K562 (cell line): Measurements from ENCODE around the gene ASB10.

Experiments
- CBX5 ChIP-seq: IDR thresholded peaks from 2 replicates; pipeline ENCODE4 v1.6.1; 2014; ENCODE audit warnings: low read depth, borderline replicate concordance
- KDM5B ChIP-seq: fragments of 200-600 bp; sonication (generic); IDR thresholded peaks from 2 replicates; pipeline ENCODE4 v1.6.1; 2012; ENCODE audit warnings: low read depth, mild to moderate bottlenecking, moderate library complexity, low read length, control low read depth, inconsistent platforms; ENCODE audit not compliant: insufficient replicate concordance
- NEUROD1 ChIP-seq: fragments of 150-350 bp; IDR thresholded peaks from 2 replicates; pipeline ENCODE4 v1.6.1; 2014; ENCODE audit warnings: borderline replicate concordance, low read length, low read depth; ENCODE audit not compliant: partially characterized antibody
- NONO ChIP-seq, 2 experiments: fragments of 200-400 bp in 1 of 2; fragments of 450-650 bp in 1 of 2; formaldehyde crosslinking in 1 of 2; IDR thresholded peaks; 2 replicates each; pipeline ENCODE4 v1.6.1; 2017; ENCODE audit warnings: low read depth in 2 of 2, mild to moderate bottlenecking in 2 of 2, moderate library complexity in 2 of 2, low read length in 1 of 2
- PHB ChIP-seq: fragments of 250-450 bp; sonication (Bioruptor Pico); IDR thresholded peaks from 2 replicates; pipeline ENCODE4 v1.5.0; 2021
- POLR2A ChIP-seq: fragments of 450-650 bp; conservative IDR thresholded peaks from 2 replicates; pipeline ENCODE4 v1.6.1; 2016
- TF ChIP-seq, protein P1 (sequence below), 3 experiments: IDR thresholded peaks in 2 of 3; conservative IDR thresholded peaks in 1 of 3; 2 replicates each; pipeline ENCODE4 v1.5.1; 2011 to 2012; ENCODE audit warnings: low read length in 3 of 3, mild to moderate bottlenecking in 3 of 3, control low read depth in 2 of 3, improper control_type of control experiment in 1 of 3, inconsistent platforms in 1 of 3, low read depth in 1 of 3, mixed read lengths in 1 of 3, moderate library complexity in 1 of 3; ENCODE audit not compliant: insufficient read depth in 2 of 3
- TF ChIP-seq, protein P2 (sequence below): fragments of 250-450 bp; sonication (Bioruptor Pico); IDR thresholded peaks from 2 replicates; pipeline ENCODE4 v1.4.0; 2020
- TF ChIP-seq, protein P3 (sequence below): fragments of 250-450 bp; sonication (Bioruptor Pico); IDR thresholded peaks from 2 replicates; pipeline ENCODE4 v1.5.0; 2022; ENCODE audit warnings: mild to moderate bottlenecking

DNA sequence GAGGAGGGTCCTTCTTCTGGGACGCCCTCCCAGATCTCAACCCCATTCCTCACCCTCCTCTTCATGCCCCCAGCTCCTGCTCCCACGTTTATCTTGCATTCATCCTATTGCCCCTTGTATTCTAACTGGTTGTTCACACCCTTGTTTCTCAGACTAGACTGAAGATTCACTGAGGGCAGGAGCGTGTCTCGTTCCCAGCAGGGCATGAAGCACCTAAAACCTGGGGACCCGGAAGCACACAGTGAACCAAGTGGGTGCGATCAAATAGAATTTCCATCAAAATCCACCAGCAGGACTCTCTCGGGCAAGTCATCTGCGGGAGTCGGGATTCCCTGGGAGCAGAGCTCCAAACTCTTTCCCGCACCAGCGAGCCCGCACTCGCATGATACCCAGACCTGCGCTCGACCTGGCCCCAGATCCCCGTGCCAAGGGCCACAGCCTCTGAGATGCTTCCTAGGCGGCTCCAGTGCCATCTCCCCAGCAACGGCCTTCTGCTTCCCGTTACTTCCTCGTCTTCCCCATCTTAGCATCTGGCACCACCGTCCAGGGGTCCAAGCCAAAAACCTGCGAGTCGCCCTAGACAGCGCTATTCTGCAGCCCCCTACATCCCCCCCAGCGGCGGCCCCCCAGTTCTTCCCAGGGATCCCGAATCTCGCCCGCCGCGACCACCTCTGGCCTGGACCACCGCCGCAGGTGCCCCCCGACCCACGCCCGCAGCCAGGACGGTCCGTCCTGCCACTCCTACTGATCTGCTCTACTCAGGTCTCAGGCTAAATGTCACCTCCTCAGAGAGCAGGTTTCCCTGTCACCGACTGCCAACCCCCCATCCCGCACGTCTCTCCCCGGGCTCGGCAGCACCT lies 13.4 kb downstream of the ASB10 start:
- TF ChIP-seq, protein P1, sequence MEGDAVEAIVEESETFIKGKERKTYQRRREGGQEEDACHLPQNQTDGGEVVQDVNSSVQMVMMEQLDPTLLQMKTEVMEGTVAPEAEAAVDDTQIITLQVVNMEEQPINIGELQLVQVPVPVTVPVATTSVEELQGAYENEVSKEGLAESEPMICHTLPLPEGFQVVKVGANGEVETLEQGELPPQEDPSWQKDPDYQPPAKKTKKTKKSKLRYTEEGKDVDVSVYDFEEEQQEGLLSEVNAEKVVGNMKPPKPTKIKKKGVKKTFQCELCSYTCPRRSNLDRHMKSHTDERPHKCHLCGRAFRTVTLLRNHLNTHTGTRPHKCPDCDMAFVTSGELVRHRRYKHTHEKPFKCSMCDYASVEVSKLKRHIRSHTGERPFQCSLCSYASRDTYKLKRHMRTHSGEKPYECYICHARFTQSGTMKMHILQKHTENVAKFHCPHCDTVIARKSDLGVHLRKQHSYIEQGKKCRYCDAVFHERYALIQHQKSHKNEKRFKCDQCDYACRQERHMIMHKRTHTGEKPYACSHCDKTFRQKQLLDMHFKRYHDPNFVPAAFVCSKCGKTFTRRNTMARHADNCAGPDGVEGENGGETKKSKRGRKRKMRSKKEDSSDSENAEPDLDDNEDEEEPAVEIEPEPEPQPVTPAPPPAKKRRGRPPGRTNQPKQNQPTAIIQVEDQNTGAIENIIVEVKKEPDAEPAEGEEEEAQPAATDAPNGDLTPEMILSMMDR (IDR thresholded peaks at IDR 0.05 in 2 of 3, conservative IDR thresholded peaks at IDR 0.05 in 1 of 3; ENCODE audit: insufficient read depth in 2 of 3, low read depth in 1 of 3, low read length in 3 of 3), result no peak
- no peak for TF ChIP-seq CBX5
- no peak for TF ChIP-seq PHB (CRISPR knock-in tag)
- TF ChIP-seq, protein P2, sequence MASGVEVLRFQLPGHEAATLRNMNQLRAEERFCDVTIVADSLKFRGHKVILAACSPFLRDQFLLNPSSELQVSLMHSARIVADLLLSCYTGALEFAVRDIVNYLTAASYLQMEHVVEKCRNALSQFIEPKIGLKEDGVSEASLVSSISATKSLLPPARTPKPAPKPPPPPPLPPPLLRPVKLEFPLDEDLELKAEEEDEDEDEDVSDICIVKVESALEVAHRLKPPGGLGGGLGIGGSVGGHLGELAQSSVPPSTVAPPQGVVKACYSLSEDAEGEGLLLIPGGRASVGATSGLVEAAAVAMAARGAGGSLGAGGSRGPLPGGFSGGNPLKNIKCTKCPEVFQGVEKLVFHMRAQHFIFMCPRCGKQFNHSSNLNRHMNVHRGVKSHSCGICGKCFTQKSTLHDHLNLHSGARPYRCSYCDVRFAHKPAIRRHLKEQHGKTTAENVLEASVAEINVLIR, result no peak
- TF ChIP-seq, protein P3, sequence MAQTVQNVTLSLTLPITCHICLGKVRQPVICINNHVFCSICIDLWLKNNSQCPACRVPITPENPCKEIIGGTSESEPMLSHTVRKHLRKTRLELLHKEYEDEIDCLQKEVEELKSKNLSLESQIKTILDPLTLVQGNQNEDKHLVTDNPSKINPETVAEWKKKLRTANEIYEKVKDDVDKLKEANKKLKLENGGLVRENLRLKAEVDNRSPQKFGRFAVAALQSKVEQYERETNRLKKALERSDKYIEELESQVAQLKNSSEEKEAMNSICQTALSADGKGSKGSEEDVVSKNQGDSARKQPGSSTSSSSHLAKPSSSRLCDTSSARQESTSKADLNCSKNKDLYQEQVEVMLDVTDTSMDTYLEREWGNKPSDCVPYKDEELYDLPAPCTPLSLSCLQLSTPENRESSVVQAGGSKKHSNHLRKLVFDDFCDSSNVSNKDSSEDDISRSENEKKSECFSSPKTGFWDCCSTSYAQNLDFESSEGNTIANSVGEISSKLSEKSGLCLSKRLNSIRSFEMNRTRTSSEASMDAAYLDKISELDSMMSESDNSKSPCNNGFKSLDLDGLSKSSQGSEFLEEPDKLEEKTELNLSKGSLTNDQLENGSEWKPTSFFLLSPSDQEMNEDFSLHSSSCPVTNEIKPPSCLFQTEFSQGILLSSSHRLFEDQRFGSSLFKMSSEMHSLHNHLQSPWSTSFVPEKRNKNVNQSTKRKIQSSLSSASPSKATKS, result no peak
- TF ChIP-seq NONO (IDR thresholded peaks at IDR 0.05; ENCODE audit: low read depth in 2 of 2, low read length in 1 of 2), result no peak
- no peak for TF ChIP-seq KDM5B
- TF ChIP-seq POLR2A, result no peak
- TF ChIP-seq NEUROD1, result no peak
